Stimulated activated naive CD4-positive, alpha-beta T cell (primary cell): ENCODE measurements around the gene IZUMO1R.
"Not testable (repeated sequence)": the region's sequence is repeated elsewhere in the genome, so short reads cannot be mapped to it uniquely, and the experiment has no call there.

Experiments used
- DNase-seq, 6 experiments: peaks; one replicate each; lab custom pipeline; 2025; lab: John Stamatoyannopoulos, UW

Gene IZUMO1R

DNA sequence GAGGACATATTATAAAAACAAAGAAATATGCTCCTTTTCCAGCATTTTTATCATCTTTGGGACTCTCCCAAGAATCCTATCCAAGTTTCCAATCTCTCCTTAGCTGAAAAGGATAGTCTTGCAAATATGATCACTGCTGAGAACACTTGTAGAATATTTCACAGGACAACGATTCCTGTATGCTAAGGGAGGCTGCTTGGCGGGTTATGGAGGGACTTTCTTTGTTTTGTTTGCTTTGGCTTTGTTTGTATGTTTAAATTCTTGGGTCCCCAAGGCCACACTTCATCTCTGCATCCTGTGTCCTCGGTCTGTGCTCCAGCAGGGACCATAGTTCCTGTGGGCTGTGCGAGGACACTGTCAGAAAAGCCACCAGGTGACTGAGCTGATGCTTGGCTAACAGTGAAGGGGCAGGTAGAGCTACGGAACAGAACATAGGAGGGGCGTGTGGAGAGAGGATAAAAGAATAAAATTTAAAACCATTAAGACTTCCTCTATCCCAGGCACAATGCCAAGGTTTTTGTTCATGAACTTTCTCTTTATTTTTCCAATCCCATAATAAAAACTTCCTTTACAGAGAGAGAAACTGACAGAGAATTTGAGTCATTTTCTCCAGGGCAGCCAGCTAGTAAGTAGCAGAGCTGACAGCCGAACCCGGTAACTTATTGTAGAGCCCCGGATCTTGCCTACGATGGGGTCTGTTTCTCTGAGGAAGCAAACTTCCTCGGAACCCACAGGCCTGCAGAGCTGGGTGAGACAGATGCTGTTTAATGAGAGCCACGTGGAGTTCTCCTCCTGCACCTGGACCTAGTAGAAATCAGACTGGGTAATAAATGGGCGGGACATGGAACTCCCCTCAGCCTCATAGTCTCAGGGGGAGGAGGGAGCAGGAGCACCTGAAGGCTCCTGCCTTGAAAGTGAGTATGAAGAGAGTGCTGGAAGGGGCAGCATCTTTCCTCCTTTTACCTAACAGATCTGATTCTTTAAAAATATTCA is at the start of gene IZUMO1R:
Gene IZUMO1R, plus strand, starts transcription at position 615 of the 993 bp plus-strand sequence. CDS start 1,057 bp downstream, outside the sequence.
- DNase-seq: no peak

DNA sequence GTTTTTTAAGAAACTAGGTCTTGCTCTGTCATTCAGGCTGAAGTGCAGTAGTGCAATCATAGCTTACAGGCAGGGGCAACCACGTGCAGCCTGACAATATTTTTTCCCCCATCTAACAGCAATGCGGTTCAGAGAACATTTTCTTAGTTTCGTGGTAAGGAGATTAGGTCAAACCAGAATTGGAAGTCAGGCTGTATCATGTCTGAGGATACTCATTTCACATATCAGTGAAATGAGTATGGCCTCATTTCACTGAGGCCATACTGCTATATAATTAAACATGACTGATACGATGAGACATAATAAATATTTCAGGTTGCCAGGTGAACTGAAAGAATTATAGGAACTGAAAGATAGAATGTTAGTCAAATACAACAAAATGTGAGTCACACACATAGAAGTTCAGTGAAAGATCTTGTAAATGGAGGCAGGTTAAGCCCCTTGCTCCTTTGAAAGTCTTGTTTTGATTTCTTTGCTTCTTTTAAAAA is 32.5 kb upstream of the IZUMO1R start:
- no peak for DNase-seq

DNA sequence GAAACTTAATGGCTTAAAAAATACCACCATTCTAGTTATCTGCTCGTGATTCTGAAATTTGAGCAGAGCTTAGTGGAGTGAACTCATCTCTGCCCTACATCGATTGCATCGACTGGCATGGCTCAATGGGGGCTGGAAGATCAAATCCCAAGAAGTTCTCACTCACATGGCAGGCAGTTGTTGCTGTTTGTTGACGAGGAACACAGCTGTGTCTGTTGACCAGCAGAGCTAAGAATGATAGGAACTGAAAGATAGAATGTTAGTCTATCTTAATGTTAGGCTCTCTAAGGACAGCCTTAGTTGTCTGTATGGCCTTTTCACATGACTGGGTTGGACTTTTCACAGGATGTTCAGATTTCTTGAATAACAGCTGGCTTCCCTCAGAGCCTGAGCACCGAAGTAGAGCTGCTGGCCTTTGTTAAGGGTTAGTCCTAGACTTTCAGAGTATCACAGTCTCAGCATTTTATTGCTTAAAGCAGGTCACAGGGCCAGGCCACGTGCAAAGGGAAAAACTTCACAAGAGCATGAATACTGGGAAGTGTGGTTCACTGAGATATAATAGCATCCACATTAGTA is 31.6 kb upstream of the IZUMO1R start:
- DNase-seq: no peak

DNA sequence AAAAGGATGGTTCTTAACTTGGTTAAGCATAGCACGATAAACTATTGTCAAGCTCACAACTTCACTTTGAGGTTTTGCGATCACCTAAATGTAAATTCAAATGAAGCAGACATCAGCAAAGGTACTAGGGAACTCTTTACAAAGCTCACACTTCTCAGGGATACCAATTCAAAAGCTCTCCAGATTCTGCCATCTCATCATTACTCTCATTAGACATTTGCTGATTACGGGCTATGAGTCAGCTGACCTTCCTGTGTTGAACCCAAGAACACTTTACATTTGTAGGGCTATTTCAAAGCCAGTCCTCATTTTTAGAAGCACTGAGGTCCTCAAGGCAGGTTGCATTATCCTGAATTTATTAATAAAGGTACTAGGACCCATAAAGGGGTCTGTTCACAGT is 28.4 kb upstream of the IZUMO1R start:
- DNase-seq: no peak

DNA sequence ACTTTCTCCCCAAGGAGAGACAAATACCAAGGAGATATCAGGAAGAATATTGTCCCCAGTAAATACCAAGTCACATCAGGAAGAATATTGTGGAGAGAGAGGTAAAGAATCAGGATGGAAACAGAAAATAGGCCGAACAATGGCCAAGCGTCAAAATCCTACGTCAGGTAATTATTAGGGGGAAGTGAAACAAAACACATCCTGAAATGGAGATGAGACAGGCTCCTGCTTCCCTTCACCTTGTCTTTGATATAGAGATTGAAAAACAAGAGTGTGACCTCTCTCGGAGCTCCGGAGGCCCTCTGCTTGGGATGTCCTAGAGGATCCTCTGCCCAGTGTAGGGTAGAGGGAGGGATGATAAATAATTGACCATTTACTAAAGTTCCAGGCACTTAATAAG is 27.4 kb upstream of the IZUMO1R start:
- no peak for DNase-seq

DNA sequence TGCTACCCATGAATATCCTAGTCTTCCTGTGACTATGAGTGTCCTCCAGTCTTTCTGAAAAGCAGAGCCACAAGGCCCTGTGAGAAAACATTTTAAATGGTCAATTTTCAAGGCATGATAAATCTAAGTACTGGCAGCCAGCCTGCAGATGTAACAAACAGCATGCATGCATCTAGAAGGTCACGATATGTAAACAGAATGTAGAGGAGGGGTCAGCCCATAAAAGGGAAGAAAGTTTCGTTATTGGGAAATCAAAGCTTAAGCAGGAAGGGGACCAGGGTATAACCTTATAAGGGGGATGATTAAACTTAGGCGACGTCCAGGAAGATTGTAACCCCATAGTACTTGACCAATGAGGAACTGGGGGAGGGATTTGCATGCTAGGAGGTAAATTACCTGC is 26.2 kb upstream of the IZUMO1R start:
- not testable (repeated sequence) for DNase-seq

DNA sequence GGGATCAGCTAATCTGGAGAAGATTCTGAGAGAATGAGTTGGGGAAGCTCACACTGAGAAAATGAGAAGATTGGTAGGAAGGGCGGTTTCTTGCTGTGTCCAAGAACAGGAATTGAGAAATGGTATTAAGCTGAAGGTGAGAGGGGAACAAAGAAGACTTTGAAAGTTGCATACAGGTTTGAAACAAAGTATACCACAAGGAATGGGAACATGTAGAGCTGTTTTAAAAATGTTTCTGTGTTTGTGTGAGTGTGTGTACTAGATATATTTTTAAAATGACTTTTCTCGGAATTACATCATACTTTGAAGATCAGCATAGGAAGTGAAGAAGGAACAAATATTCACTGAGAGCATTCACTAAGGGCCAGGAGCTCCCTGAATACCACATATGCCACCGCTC is 24.4 kb upstream of the IZUMO1R start:
- no peak for DNase-seq

- no peak for DNase-seq
Observed at GRCh38 chr11:94281324-94281723, 23.1 kb upstream of the IZUMO1R start.

DNA sequence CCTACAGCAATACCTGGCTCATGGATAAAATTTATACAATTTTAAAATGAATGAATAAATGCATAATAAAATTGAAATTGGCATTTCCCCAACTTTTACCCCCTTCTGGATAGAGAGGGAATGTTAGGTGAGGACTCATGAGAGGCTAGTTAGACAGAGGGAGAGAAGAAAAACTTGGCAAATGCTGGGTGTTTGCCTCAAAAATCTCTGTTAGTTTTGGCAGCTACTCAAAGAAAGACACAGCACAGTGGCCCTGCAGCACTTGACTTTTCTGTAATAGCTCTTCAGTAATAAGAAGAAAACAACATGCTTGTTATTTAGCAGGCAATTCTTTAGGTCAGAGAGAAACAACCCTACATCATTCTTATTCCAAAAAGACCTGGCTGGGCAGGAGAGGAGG is 20.7 kb upstream of the IZUMO1R start:
- no peak for DNase-seq

DNA sequence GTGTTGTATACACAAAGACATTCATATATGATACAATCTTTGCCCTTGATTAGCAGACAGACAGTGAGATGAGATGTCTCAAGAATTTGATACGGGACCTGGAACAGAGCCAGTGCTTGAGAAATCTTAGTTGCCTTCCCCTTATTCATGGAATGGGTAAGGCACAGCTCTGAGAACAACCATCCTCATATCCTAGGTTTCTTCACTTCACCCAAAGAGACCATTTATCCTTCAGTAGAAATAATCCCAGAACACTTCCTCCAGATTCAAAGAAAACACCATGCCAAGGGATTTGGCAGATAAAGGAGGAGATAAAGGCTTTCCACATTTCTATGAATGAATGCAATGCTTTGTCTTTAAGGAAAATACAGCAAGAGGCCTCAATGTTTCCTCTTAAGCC is 8.8 kb upstream of the IZUMO1R start:
- no peak for DNase-seq

GRCh38 chr11:94297985-94298576 is 6.3 kb upstream of the IZUMO1R start:
- DNase-seq: no peak

DNA sequence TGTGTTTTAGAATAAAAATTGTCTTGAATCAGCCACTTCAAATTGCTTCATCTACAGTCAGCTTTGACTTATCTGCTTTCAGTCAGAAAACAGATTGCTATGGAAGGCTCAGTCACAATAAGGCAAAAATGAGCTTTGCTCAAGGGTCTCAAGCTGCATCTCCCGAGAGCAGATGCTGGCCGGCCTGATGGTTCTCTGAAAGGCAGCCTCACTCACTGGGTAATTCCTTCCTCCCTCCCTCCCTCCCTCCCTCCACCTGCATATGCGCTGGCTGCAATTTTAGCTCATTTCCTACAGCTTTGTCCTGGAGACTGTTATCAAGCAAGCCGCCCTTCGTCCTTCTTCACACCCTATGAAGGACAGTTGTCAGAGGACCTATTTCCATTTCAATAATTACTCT is 1.6 kb upstream of the IZUMO1R start:
- no peak for DNase-seq

DNA sequence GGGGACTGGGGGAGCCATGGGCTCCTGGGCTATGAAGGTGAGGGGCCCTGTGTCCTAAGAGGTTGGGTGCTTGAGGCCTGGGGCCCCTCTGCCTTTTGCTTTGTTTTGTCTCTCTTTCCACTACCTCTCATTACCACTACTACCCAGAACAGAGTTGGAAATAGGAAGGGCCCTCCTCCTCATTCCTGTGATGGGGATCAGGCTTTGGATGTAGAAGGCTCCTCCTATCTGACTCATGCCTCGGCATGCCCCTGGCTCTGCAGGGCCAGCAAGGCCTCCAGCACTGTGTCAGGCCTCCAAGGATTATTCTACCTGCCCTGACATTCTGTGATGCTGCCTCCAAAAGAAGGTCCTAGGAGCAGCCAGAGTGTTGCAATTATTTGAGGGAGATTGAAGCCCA is 766 bp downstream of the IZUMO1R start:
- no peak for DNase-seq

DNA sequence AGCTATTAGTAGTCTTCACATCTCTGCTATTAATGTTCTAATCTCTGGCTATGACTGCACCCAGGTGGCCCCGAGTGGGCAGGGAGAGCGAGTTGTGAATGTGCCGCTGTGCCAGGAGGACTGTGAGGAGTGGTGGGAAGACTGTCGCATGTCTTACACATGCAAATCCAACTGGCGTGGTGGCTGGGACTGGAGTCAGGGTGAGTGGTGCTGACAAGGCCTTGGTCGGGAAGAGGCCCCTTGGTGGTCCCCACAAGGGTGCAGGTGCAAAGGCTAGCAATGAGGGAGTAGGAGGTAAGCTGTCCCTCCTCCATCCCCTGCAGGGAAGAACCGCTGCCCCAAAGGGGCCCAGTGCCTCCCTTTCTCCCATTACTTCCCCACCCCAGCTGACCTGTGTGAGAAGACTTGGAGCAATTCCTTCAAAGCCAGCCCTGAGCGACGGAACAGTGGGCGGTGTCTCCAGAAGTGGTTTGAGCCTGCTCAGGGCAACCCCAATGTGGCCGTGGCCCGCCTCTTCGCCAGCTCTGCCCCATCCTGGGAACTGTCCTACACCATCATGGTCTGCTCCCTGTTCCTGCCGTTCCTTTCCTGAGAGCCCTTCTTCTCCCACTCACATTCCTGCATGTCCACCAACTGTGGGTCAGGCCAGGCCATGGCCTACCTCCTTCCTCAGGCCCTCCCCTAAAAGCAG is 2.9 kb downstream of the IZUMO1R start:
- no peak for DNase-seq

DNA sequence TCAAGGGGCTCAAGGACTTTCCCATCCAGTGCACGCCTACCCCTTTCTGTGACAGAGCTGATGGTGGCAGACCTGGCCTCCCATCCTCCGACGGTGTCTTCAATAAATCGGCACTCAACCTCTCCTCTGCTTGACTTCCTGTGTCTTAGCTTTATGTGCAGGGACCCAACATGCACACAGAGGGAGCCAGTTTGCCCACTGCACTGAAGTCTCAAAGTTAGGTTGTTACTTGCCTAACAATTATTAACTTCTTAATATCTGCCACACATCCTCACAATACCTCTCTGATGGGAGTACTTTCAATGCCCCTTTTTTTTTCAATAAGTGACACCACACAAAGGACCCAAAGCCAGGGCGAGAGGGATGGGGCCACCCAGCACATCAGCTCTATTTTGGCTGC is 3.6 kb downstream of the IZUMO1R start:
- no peak for DNase-seq

DNA sequence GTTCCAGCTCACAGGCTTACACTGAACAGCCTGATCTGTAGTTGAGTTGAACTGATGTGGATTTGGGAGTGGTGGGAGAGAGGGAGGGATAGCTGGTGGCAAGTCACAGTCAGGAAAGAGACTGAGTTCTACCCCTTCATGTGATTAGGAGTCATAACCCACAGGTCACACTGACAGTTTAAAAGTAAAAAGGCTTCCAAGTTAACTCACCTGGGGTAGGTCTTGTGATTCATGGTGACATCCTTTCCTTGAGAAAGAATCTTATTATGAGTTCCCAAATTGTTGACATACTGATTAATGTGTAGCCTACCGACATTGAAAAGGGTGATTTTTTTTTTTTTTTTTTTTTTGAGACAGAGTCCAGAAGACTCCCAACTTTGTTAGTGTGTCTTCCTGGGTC is 5.4 kb downstream of the IZUMO1R start:
- DNase-seq: no peak

- no peak for DNase-seq
Observed at GRCh38 chr11:94310191-94310875, 6.0 kb downstream of the IZUMO1R start.

- no peak for DNase-seq
Observed at GRCh38 chr11:94312339-94312738, 8.0 kb downstream of the IZUMO1R start.

DNA sequence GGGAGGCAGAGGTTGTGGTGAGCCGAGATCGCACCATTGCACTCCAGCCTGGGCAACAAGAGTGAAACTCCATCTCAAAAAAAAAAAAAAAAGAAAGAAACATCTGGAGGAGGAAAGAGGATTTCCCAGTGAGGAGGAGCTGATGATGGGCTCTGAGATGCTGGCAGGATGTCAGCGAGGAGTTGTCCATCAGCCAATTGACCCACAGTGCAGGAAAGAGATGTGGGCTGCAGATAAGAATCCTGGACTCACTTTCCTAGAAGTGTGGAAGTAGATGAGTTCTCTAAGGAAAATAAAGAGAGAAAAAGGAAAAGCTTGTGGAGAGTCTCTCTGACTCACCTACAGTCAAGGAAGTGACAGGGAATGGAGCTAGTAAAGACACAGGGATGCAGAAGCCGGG is 9.7 kb downstream of the IZUMO1R start:
- no peak for DNase-seq

GRCh38 chr11:94315664-94316063 is 11.3 kb downstream of the IZUMO1R start:
- no peak for DNase-seq

GRCh38 chr11:94322501-94322900 is 18.1 kb downstream of the IZUMO1R start:
- DNase-seq: no peak

DNA sequence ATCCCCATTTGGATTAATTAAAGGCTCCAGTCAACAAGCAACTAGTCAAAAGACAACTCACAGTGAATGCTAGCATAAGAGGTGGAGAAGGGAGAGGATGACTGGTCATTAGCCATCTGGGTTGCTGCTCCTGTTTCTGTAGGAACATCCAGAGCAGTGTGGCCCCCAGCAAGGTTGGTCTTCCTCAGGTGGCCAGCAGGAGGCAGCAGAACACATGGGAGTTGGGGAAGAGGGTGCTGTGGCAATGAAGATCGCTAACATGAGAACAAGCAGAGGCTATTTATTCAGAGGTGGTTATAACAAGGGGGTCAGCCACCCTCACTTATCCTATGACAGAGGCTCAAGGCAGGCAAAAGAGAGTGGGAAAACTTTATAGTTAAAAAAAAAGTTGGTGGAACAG is 21.3 kb downstream of the IZUMO1R start:
- no peak for DNase-seq
